Measurements from ENCODE around the gene ARSG. TPM values are rescaled to one million over a fixed set of nuclear protein-coding genes. Genes with fewer than 3 reads are reported as not detected.

Gene ARSG
- total and polyA plus RNA-seq, 10 of the 15 experiments (the other 5 are each of a cell fraction or from before 2014, with no cell fraction given): 2.9 to 13.5 (median 7.6) TPM

GRCh38 chr17:68445671-68446070 lies 154.4 kb downstream of the ARSG start:
- Histone ChIP-seq H2AFZ (ENCODE audit: control insufficient read depth, low read depth, low read length) (no peak overlapping the region), H3K27me3 (replicated peaks in 1 of 2; ENCODE audit: control insufficient read depth in 2 of 2, insufficient read depth in 2 of 2, low read length in 1 of 2) (no peaks in the 10 kb centered on the region), H3K4me2 (ENCODE audit: control insufficient read depth, insufficient read depth) (no peak overlapping the region), H3K9ac (ENCODE audit: control insufficient read depth, insufficient read depth, low read length) (no peak overlapping the region), H3K4me3 (no peak overlapping the region), H3K27ac (ENCODE audit: control insufficient read depth, insufficient read depth) (no peak overlapping the region), H3K36me3 (ENCODE audit: control insufficient read depth in 2 of 2, insufficient read depth in 2 of 2, low read length in 1 of 2) (no peaks in the 10 kb centered on the region; a peak in 2 of 4 replicates), H3K79me2 (ENCODE audit: control insufficient read depth, insufficient read depth, low read length) (no peaks in the 10 kb centered on the region), H3K9me3 (replicated peaks; ENCODE audit: control insufficient read depth, insufficient read depth, low read length) (no peaks in the 10 kb centered on the region; the same call in 2 of the 3 replicates), H3K4me1 (ENCODE audit: control insufficient read depth, insufficient read depth, low read length) (no peaks in the 10 kb centered on the region), H4K20me1 (ENCODE audit: control insufficient read depth, insufficient read depth) (no peaks in the 10 kb centered on the region)
- ChIA-PET RAD21 (ENCODE audit: unreplicated experiment) (interaction anchor here (0.6 to 1.7 kb wide), 3 partner anchors 12 to 40 kb away, joined by 3 to 4 read pairs (median 3); partner anchors contain the start of gene WIPI1), CTCF (interaction anchor here (1.0 to 15.1 kb wide), 3 partner anchors 9 to 20 kb away, joined by 3 to 222 read pairs (median 3); partner anchors contain the start of gene WIPI1), SMC1A (ENCODE audit: uncharacterized antibody, unreplicated experiment) (interaction anchor here (0.7 to 16.5 kb wide), 2 partner anchors 14 to 152 kb away, joined by 4 to 288 read pairs; partner anchors contain the start of gene WIPI1), POLR2A (interaction anchor here (1.0 kb wide), 1 partner anchor 10 kb away, joined by 6 read pairs; no protein-coding TSS in a partner anchor)
- FAIRE-seq (no peak), DNase-seq (ENCODE audit: low read depth, low spot score) (no peak), ATAC-seq (no peak)
- in situ Hi-C loops (cut with MboI) (no loop called here), intact Hi-C loops (cut with micrococcal nuclease; ENCODE audit: unreplicated experiment) (no loop called here)
- no peak for TF ChIP-seq EED (IDR thresholded peaks at IDR 0.05; ENCODE audit: low read depth)
- no peak for TF ChIP-seq HDAC2 (IDR thresholded peaks at IDR 0.05)
- no peak for TF ChIP-seq CHD2 (IDR thresholded peaks at IDR 0.05; ENCODE audit: borderline replicate concordance, low read depth, low read length)
- no peak for TF ChIP-seq IRF3 (IDR thresholded peaks at IDR 0.05)
- no peak for TF ChIP-seq CHD4 (IDR thresholded peaks at IDR 0.05)
- no peak for TF ChIP-seq ATF7 (IDR thresholded peaks at IDR 0.05; ENCODE audit: low read depth)
- no peak for TF ChIP-seq NBN (IDR thresholded peaks at IDR 0.05)
- TF ChIP-seq ASH2L (IDR thresholded peaks at IDR 0.05; ENCODE audit: borderline replicate concordance, low read depth): no peak
- TF ChIP-seq YBX1 (IDR thresholded peaks at IDR 0.05): no peak
- no peak for TF ChIP-seq KLF5 (IDR thresholded peaks at IDR 0.05; ENCODE audit: partially characterized antibody)
- TF ChIP-seq REST (IDR thresholded peaks at IDR 0.05; ENCODE audit: low read depth, low read length): no peak
- TF ChIP-seq ZNF622 (IDR thresholded peaks at IDR 0.05): no peak
- no peak for TF ChIP-seq IKZF1 (conservative IDR thresholded peaks at IDR 0.05)
- WGBS (ENCODE audit: insufficient coverage, insufficient replicate concordance, low lambda C conversion rate, missing lambda C conversion rate): 93% methylated on average over 8 of the region's 8 CpGs
- no TSS peak for BruUV-seq (replicated peaks)
